ENCODE data around the gene APPL1.
A peak's percentile ranks its signal among the peaks of the same experiment; 100 is the strongest.

Gene APPL1

GRCh38 chr3:57227204-57227929 lies at the start of gene APPL1:
TSS of gene APPL1 (plus strand) at chr3:57227729. CDS start at chr3:57227884, 155 bp downstream.
- peak; percentile 8; the same call in 1 of the 2 replicates for TF ChIP-seq CTCF (IDR thresholded peaks at IDR 0.05; ENCODE audit: control insufficient read depth, extremely low read depth, insufficient read depth)
- H3K4me3 ChIP-seq (ENCODE audit: low read depth, low read length) = peak within 1 kb of the TSS; percentile 77
- no peak for DNase-seq (ENCODE audit: low read depth)

- no peak for DNase-seq (ENCODE audit: low read depth)
- no peak overlapping the region for H3K4me3 ChIP-seq (ENCODE audit: low read depth, low read length)
- peak; percentile 57 for TF ChIP-seq CTCF (IDR thresholded peaks at IDR 0.05; ENCODE audit: control insufficient read depth, extremely low read depth, insufficient read depth)
Measured at GRCh38 chr3:57179580-57180410, 47.7 kb upstream of the APPL1 start.

- no peak for DNase-seq (ENCODE audit: low read depth)
- TF ChIP-seq CTCF (IDR thresholded peaks at IDR 0.05; ENCODE audit: control insufficient read depth, extremely low read depth, insufficient read depth) = no peak
Measured at GRCh38 chr3:57184526-57184925, 43.0 kb upstream of the APPL1 start.

GRCh38 chr3:57192028-57192427 lies 35.5 kb upstream of the APPL1 start:
- no peak for TF ChIP-seq CTCF (IDR thresholded peaks at IDR 0.05; ENCODE audit: control insufficient read depth, extremely low read depth, insufficient read depth)
- no peak for DNase-seq (ENCODE audit: low read depth)
- H3K4me3 ChIP-seq (ENCODE audit: low read depth, low read length) = no peak overlapping the region

More at GRCh38 chr3:57184526-57184925, 43.0 kb upstream of the APPL1 start:
- H3K4me3 ChIP-seq (ENCODE audit: low read depth, low read length) = no peak overlapping the region

- TF ChIP-seq CTCF (IDR thresholded peaks at IDR 0.05; ENCODE audit: control insufficient read depth, extremely low read depth, insufficient read depth) = no peak
- no peak overlapping the region for H3K4me3 ChIP-seq (ENCODE audit: low read depth, low read length)
- no peak for DNase-seq (ENCODE audit: low read depth)
Measured at GRCh38 chr3:57194641-57195040, 32.9 kb upstream of the APPL1 start.

GRCh38 chr3:57199895-57200297 lies 27.6 kb upstream of the APPL1 start, which contains the start of gene HESX1:
TSS of gene HESX1 (minus strand) at chr3:57199978. CDS start at chr3:57199918, 60 bp downstream.
- DNase-seq (ENCODE audit: low read depth) = no peak
- TF ChIP-seq CTCF (IDR thresholded peaks at IDR 0.05; ENCODE audit: control insufficient read depth, extremely low read depth, insufficient read depth) = no peak
- H3K4me3 ChIP-seq (ENCODE audit: low read depth, low read length) = no peak within 1 kb of the TSS

Measured in LNCaP clone FGC (cell line).